Measurements from ENCODE around the gene GMNN.
A peak's percentile ranks its signal among the peaks of the same experiment; 100 is the strongest.
"Not testable (repeated sequence)": the region's sequence is repeated elsewhere in the genome, so short reads cannot be mapped to it uniquely, and the experiment has no call there.

The GMNN gene
- total RNA-seq = 8.1 to 12.6 (median 10.3) reads per million in 4 donors

DNA sequence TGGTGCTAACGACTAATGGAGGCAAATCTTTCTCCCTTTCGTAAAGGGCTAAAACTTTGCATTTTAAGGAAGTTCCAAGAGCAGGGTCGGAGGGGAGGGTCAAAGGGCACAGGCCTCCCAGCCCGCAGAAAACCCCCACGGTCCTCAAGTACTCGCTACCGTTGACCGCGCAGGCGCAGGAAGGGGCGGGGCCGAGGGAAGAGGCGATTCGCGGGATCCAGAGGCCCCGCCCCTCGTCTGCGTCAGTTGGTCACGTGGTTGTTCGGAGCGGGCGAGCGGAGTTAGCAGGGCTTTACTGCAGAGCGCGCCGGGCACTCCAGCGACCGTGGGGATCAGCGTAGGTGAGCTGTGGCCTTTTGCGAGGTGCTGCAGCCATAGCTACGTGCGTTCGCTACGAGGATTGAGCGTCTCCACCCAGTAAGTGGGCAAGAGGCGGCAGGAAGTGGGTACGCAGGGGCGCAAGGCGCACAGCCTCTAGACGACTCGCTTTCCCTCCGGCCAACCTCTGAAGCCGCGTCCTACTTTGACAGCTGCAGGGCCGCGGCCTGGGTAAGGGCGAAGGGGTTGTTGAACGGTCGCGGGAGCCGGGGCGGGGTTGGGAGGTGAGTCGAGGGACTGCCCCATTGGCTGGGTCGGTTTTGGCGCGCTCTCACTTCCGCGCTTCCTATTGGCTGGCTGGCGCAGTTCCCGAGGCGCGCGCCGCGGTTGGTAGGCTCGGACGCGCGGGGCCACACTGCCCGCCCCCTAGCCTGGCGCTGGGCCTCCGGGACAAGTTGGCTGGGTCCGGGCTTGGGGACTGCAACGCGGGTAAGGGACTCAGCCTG lies at the start of gene GMNN:
GMNN (plus strand) TSS at position 242 of the 824 bp plus-strand sequence. CDS start 2,310 bp downstream, outside the sequence.
- DNase-seq = peak; percentile 96 to 97 (median 97)

DNA sequence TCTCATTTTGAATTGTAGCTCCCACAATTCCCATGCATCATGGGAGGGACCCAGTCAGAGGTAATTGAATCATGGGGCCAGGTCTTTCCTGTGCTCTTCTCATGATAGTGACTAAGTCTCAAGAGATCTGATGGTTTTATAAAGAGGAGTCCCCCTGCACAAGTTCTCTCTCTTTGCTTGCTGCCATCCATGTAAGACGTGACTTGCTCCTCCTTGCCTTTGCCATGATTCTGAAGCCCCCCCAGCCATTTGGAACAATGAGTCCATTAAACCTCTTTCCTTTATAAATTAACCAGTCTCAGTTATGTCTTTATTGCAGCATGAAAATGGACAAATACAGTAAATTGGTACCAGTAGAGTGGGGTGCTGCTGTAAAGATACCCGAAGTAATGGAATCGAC lies 44.1 kb upstream of the GMNN start:
- DNase-seq = not testable (repeated sequence)

DNA sequence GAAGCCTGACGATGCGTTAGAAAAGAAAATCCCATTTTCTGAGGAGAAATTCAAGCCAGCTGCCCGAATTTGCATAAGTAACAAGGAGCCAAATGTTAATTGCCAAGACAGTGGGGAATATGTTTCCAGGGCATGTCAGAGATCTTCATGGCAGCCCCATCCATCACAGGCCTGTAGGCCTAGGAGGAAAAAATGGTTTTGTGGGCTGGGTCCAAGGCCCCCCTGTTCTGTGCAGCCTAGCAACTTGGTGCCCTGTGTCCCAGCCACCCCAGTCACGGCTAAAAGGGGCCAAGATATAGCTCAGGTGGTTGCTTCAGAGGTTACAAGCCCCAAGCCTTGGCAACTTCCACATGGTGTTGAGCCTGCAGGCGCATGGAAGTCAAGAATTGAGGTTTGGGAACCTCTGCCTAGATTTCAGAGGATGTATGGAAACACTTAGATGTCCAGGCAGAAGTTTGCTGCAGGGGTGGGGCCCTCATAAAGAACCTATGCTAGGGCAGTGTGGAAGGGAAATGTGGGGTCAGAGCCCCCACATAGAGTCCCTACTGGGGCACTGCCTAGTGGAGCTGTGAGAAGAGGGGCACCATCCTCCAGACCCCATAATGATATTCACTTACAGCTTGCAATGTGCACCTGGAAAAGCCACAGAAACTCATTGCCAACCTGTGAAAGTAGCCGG lies 43.1 kb upstream of the GMNN start:
- not testable (repeated sequence) for DNase-seq

DNA sequence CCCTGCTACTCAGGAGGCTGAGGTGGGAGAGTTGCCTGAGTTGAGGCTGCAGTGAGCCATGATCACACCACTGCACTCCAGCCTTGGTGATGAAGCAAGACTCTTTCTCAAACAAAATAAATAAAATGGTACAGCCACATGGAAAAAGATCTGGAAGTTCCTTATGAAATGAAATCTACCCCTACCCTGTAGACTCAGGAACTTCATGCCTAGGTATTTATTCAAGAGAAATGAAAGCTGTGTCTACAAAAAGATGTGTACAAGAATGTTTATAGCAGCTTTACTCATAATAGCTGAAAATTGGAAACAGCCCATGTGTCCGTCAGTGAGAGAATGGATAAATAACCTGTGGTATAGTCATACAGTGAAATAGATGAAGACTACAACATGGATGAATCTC lies 40.6 kb upstream of the GMNN start:
- no peak for DNase-seq

DNA sequence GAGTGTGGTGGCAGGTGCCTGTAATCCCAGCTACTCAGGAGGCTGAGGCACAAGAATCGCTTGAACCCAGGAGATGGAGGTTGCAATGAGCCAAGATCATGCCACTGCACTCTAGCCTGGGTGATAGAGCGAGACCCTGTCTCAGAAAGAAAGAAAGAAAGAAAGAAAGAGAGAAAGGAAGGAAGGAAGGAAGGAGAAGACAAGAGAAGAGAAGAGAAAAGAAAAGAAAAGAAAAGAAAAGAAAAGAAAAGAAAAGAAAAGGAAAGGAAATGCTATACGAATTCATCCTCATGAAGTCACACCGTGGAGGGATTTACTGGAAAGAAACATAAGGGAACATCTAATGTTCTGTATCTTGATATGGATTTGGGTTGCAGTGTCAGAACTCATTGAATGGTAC lies 40.0 kb upstream of the GMNN start:
- DNase-seq = not testable (repeated sequence)

DNA sequence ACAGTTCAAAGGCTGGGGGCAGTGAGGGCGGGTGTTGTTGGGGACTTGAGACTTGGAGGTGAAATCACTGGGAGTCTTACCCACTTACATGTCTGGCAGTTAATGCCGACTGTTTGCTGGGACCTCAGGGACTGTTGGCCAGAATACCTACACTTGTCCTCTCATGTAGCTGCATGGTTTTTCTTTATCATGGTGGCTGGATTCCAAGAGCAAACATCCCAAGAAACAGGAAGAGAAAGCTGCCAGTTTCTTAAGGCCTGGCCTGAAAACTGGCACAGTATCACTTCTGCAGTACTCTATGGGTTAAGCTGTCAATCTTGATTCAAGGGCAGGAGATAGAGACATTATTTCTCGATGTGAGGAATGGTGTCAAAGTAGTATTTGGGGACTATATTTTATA lies 36.0 kb upstream of the GMNN start:
- no peak for DNase-seq

DNA sequence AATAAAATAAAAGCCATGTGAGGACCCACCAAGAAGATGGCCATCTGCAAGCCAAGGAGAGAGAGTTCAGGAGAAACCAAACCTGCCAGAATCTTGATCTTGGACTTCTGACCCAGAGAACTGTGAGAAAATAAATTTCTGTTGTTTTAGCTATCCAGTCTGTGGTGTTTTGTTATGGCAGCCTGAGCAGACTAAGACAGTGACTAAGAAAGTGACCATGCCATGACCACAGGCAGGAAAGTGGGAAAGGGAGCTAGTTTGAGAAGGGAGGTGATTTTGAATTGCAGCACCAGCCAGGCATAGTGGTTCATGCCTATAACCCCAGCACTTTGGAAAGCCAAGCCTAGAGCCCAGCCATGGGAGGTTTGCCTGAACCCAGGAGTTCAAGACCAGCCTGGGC lies 33.9 kb upstream of the GMNN start:
- no peak for DNase-seq

DNA sequence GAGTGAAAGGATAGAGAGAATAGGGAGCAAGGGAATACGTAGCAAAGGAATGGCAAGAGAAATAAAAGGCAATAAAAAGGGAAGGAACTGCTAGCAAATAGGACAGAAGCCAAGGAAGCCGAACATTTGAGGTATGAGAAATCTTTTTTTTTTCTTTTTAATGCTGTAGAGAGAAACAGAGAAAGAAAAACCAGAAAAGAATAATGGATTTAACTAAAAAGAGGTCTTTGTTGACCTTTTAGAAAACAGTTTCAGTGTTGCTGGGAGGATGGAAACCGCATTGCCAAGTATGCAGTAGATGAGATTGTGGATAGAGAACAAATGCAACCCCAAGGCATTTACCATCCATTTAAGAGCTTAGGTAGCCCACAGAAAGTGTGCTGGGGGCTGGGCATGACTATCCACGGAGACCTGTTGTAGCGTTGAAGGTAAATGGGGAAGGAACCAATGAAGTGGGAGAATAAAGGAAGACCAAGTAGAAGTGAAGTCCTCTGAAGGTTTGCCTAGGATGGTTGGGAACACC lies 32.5 kb upstream of the GMNN start:
- no peak for DNase-seq

DNA sequence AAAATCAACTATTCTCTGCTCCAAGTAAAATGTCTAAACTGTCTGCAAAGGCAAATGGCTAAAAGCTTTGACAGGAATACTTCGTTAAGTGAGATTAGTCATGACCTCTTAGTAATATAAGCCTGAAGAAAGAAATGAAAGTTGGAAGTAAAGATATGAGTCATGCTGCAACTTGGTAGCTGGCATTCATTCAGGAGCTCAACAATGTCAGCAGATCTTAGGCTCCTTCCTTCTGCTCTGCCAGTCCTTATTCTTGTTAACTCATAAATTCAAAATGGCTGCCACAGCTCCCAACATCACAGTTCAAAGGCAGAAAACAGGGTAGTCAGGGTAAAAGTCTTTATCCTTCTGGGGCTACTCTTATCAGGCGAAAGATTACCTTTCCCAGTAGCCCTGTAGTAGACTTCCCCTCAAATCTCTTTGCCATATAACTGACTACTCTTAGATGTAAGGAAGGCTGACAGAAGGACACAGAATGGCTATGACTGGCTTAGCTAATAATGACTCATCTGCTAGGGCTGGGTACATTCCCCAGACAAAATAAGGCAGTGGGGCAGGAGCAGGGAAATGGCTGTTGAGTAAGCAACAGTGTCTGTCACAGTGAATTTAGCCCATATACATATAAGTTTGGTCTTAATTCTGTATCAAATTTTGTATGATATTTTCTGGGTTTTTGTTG lies 31.3 kb upstream of the GMNN start:
- DNase-seq = peak in 1 of 5 donors; percentile 83

DNA sequence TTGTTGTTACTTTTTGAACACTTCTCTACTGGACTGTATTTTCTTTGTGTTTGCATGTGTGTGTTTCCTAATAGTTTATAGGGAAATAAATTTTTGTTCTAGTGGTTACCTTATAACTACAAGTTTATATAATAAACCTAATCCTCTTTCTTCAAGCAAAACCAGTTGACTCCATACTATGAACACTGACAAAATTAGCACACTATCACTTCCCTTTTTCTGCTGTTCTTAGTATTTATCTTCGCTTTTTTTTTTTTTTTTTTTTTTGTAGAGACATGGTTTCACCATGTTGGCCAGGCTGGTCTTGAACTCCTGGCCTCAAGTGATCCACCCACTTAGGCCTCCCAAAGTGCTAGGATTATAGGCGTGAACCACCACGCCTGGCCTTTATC lies 30.8 kb upstream of the GMNN start:
- no peak for DNase-seq

DNA sequence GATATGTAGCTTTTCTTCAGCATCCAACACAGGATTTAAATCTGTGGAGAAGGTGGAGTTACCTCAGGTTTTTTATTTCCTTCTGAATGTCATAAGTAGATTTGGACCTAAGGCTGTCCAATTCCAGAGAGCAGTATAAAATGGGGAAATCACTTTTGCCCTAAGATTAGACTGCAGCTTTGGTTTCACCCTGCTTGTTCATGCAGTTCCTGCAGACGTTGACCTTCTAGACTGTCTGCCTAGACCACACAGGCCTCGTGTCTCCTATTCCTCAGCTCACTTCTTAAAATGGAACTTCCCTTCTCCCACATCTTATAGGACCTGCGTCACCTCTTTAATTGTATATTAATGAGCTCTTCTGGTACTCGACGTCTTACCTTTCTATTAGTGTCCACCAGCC lies 29.8 kb upstream of the GMNN start:
- no peak for DNase-seq

DNA sequence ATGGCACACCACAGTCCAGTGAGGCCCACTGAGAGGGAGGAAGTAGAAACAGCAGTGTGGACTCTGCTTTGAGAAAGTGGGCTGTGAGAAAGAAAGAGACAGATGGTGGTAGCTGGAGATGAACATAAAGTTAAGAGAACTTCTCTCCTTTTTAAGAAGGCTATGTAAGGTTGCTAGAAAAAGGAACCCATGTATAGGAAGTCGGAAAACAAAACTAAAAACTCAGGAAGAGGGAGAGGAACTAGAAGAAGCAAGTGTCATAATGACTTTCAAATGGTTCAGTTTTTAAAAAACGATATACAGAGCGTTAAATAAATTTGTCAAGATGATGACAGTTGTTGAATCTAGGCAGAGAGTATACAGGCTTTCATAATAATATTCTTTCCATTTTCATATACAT lies 25.4 kb upstream of the GMNN start:
- no peak for DNase-seq

DNA sequence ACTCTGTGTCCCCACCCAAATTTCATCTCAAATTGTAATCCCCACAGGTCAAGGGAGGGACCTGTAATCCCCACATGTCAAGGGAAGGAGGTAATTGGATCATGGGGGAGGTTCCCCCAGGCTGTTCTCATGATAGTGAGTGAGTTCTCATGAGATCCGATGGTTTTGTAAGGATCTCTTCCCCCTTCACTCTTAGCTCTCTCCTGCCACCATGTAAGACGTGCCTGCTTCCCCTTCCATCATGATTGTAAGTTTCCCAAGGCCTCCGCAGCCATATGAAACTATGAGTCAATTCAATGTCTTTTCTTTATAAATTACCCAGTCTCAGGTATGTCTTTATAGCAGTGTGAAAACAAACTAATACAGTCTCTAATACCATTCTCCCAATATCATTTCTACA lies 23.9 kb upstream of the GMNN start:
- DNase-seq = not testable (repeated sequence)

DNA sequence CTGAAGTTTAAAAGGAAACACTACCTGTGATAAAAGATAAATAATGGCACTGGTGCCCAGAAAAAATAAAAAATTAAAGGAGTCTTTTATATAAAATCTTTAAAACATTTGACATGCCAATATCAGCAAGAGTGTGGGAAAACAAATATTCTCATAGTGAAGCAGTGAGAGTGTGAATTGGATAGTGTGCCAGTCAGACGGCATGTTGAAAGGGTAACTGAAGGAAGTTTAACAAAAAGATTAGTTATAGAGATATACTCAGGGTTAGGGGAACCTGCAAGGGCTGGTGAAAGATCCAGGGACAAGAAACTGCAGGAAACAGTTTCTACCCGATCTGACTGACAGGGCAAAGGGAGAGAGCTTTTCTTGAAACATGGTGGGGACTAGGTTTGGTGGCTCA lies 22.2 kb upstream of the GMNN start:
- DNase-seq = no peak

DNA sequence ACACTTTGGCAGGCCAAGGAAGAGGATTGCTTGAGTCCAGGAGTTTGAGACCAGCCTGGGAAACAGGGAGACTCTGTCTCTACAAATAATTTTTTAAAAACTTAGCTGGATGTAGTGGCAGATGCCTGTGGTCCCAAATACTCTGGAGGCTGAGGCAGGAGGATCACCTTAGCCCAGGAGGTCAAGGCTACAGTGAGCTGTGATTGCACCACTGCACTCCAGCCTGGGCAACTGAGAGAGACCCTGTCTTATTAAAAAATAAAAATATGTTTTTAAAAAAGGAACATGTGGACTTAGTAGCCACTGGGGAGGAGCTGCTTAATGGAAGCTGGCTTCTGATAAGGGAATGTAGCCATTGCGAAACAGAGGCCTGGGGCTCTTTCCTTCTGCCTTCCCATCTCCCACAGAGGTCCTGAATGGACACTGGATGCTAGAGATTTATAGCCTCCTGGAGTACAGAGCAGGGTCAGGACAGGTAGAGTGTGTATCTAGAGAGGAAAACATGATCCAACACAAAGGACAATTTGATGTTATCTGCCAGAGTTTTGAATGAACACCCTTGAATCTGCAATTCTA lies 21.7 kb upstream of the GMNN start:
- DNase-seq = no peak

DNA sequence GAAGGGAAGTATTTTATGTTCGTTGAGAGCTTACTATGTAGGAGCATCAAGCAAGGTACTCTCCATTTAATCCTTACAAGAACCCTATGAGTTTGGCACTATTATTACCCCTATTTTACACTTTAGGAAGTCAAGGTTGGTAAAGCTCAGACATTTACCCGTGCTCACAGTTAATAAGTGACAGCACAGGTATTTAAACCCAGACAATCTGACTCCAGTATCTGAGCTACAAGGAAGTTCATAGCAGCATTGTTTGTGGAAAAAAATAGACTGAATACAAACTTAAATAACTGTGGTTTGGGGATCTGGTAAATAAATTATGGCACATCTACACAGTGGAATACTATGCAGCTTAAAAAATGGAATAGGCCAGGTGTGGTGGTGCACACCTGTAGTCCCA lies 21.2 kb upstream of the GMNN start:
- no peak for DNase-seq

DNA sequence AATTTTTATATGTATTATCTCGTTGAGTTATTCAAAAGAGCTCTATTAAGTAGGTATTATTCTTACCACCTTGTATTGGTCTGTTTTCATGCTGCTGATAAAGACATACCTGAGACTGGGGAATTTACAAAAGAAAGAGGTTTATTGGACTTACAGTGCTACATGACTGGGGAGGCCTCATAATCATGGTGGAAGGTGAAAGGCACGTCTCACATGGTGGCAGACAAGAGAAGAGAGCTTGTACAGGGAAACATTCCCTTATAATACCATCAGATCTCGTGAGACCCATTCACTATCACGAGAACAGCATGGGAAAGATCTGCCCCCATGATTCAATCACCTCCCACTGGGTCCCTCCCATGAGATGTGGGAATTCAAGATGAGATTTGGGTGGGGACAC lies 20.4 kb upstream of the GMNN start:
- DNase-seq = not testable (repeated sequence)

DNA sequence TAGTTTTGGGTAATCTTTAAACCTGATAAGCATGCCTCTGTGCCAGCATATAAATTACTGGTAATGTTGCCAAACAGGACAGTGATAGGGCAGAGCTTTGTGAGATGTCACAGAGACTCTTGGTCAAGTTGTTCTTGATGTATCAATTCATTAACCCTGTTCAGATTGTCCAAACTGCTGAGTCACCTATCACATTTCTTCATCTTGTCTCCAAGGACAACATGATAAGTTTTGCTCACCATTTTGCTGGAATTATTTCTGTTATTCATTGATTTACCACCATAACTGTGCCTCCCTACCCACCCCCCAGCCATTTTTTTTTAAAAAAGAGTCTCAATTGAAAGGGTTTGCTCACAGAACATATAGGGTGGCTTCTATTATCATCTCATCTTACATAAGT lies 19.5 kb upstream of the GMNN start:
- DNase-seq = no peak

DNA sequence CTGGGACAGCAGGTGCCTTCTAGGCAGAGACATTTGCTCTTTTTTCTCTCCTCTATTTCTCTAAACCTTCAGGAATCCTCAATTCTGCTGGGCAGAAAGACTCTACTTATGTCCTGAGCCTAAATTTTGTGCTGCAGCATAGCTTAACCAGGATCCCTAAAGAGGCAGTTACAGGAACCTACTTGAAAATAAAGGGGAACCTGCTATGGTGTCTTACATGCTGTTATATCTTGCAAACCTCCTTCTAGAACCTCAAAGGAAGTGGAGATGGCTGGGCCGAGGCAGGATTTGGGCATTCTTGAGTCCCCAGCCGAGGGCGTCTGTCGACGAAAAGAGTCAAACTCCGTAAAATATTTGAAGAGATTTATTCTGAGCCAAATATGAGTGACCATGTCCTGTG lies 17.1 kb upstream of the GMNN start:
- DNase-seq = no peak

DNA sequence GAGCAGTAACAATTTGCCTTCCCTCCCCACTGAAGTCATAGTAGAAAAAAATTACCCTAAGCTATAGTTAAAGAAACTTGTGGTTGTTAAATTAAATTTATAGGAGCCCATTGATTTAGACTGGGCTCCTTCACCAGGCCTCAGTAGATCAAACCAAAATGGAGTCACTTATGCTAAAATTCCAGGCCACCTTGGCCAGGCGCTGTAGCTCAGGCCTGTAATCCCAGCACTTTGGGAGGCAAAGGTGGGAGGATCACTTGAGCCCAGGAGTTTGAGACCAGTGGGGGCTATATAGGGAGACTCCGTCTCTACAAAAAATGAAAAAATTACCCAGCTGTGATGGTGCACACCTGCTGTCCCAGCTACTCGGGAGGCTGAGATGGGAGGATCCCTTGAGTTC lies 15.0 kb upstream of the GMNN start:
- no peak for DNase-seq

DNA sequence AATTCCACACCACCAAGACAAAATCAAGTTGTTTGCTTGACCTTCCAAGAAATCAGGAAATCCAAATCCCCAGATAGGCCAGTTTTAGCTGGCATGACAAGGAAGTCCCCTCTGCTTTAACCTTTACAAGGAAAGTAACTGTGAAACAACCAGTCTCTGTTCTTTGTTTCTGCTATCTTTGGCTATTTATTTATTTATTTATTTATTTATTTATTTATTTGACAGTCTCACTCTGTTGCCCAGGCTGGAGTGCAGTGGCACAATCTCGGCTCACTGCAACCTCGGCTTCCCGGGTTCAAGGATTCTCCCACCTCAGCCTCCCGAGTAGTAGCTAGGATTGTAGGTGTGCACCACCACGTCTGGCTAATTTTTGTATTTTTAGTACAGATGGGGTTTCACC lies 14.5 kb upstream of the GMNN start:
- DNase-seq = no peak

DNA sequence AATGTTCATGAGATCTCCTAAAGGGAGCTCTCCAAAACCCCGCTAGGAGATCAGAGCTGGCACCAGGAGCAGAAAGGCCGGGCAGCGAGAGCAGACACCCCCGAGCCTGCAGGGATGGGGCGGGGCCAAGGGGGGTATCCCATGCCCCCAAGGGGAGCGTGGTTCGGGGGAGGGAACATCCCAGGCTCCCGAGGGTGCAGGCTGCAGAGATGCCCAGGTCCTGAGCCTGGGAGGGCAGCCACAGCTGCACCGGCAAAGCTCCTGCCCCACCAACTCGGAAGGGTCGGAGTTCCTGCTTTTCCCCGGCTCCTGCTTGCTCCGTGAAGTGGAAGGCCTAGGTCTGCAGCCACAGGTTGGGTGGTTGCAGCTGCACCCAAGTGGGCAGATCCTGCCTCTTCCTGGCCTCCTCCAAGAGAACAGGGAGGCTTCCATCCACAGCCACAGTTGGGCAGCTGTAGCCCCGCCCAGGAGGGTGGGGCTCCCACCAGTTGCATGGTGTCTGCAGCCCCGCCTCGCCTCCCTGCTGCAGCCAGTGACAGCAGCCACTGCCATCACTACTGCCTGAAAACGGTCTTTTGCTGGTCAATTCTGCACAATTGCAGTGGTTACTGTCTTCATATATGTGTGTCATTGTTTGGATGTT lies 13.4 kb upstream of the GMNN start:
- DNase-seq = no peak

DNA sequence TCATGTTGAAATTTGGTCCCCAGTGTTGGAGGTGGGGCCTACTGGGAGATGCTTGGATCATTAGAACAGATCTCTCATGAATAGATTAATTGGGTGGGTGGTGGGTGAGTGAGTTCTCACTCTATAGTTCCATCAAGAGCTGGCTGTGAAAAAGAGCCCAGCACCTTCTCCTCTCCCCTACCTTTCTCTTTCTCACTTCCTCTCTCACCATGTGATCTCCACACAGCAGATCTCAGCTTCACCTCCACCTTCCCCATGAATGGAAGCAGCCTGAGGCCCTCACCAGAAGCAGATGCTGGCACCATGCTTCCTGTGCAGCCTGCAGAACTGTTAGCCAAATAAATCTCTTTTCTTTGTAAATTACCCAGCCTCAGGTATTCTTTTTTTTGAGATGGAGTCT lies 12.9 kb upstream of the GMNN start:
- no peak for DNase-seq

Measured in T-helper 1 cell (primary cell).